Endothelial cell of hepatic sinusoid (primary cell): ENCODE data around the gene DNAJC1.
"Not testable (repeated sequence)": the region's sequence is repeated elsewhere in the genome, so short reads cannot be mapped to it uniquely, and the experiment has no call there.

Source experiments
- in situ Hi-C: cut with HindIII; loops from 2 replicates; pipeline ENCODE4 v1.10.0; 2017; ENCODE audit warnings: low sequenced_read_pairs

Gene DNAJC1

GRCh38 chr10:21742740-21743412, 260.7 kb downstream of the DNAJC1 start:
- in situ Hi-C loops = no loop called here

- in situ Hi-C loops = no loop called here
Measured at GRCh38 chr10:21740989-21741388, 262.5 kb downstream of the DNAJC1 start.

- in situ Hi-C loops = no loop called here
Measured at GRCh38 chr10:21737106-21737505, 266.4 kb downstream of the DNAJC1 start.

- in situ Hi-C loops = no loop called here
Measured at GRCh38 chr10:21733710-21734109, 269.8 kb downstream of the DNAJC1 start.

DNA sequence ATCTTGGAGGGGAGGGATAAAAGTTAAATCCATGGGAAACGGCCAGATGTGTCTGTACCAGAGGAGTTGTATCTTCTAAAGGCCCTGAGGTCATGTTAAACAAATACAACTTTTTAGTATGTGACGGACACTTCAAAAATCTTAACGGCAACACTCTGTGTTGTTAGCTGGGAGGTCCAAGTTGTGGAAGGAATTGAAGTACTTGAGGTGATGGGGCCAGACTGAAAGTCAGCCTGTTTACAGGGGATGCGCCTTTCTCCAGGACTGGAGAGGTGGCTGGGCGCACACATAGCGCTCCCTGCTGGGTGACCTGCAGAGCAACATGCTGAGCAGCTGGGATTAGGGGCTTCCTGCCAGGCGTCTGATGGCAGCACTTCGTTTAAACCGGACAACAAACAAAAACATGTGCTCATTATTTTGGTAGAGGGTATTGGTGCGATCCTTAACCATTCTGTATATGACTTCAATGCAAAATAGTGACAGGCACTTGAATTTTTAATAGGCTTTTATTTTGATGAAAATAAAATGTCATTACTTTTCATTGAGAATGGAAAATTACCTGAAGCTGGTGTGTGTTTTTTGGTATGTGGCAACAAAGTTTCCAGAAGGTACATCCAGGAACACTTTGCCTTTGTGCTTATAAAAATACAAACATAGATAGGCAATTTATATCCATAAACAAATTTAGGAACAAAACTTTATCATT, 271.3 kb downstream of the DNAJC1 start:
- in situ Hi-C loops = no loop called here

GRCh38 chr10:21728618-21729017, 274.9 kb downstream of the DNAJC1 start:
- in situ Hi-C loops = no loop called here

- in situ Hi-C loops = no loop called here
Measured at GRCh38 chr10:21727452-21728168, 275.9 kb downstream of the DNAJC1 start.

DNA sequence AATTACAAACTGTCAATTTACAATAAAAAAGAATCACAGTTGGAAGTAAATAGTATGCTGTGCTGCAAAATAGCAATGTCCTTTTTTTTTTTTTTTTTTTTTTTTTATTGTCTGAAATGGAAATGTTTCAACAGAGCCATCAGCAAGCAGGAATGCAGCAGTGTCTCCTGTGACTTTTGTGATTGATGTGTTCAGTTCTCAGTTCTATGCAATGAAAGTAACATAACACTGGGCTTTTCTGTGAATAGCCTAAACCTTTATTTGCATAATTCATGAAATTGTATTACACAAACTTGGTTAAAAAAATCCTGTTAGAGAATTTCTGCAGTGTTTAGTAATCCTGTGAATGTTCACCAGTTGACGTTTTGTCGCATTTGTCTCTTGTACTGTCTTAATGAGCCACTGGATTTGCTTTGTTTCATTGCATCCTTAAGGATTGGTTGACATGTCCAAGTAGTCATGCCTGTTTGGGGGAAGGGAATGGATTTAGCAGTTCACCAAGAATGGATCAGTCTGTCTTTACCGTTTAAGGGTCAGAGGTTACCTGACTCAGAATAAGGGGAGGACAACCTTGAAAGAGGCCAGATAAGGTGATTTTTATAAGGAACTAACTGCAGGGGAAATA, 276.8 kb downstream of the DNAJC1 start:
- in situ Hi-C loops = no loop called here

- in situ Hi-C loops = no loop called here
Measured at GRCh38 chr10:21724687-21725367, 278.7 kb downstream of the DNAJC1 start.

GRCh38 chr10:21724020-21724589, 279.4 kb downstream of the DNAJC1 start:
- in situ Hi-C loops = no loop called here

DNA sequence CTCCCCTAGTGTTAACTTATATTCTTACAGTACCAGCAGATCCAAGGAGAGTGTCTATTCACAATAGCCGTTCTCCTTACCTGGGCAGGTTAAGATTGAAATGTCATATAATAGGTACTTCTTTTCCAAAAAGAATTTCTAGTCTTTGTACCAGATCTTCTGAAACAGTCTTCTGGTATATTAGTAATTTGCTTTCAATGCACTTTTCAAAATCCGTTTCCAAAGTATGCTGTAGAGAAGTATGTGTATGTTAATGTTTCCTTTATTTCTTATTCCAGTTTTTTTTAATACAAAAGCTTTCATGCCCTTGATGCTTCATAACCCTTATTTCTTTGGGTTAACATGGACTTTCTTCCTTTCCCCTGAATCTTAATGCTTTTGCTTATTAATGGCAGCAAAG, 281.3 kb downstream of the DNAJC1 start:
- in situ Hi-C loops = no loop called here

DNA sequence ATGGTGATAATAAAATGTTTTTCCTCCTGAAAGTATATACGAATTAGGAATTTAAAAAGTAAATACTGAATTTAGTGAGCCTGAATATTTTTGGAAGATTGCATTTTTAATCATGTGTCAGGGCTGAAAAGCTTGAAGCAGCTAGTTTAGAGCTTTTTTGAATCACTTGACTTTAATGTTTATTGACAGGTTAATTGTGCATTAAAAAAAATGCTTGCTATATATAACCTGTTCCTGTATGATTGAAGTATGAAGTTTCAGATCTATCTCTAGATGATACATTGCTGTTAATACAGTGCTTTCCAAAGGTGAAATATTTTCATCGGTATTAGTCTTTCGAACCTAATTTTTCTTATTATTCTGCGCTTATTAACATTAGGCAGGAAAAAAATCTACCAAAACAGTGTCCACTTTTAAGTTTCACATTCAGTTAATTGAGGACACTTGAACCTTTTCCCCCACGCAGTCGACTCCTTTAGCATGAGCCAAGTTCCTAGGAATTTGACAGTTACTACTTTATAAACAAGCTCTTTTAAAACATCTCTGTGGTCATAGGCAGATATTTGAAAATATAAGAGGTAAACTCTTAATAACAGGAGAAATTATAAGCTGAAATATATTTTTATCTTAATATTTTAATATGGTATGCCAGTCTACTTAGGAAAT, 282.4 kb downstream of the DNAJC1 start:
- in situ Hi-C loops = no loop called here

GRCh38 chr10:21720090-21720489, 283.4 kb downstream of the DNAJC1 start:
- in situ Hi-C loops = no loop called here

GRCh38 chr10:21719502-21719901, 284.0 kb downstream of the DNAJC1 start:
- in situ Hi-C loops = no loop called here

DNA sequence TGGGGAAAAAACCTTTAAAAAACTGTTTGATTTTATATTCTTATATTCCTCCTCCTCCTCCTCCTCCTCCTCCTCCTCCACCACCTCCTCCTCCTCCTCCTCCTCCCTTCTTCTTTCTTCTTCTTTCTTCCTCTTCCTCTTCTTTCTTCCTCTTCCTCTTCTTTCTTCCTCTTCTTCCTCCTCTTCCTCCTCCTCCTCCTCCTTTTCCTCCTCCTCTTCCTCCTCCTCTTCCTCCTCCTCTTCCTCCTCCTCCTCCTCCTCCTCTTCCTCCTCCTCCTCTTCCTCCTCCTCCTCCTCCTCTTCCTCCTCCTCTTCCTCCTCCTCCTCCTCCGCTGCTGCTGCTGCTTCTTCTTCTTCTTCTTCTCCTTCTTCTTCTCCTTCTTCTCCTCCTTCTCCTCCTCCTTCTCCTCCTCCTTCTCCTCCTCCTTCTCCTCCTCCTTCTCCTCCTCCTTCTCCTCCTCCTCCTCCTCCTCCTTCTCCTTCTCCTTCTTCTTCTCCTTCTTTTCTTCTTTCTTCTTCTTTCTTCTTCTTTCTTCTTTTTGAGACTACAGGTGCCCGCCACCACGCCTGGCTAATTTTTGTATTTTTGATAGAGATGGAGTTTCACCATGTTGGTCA, 286.0 kb downstream of the DNAJC1 start:
- in situ Hi-C loops = not testable (repeated sequence)

- in situ Hi-C loops = no loop called here
Measured at GRCh38 chr10:21715531-21716195, 287.9 kb downstream of the DNAJC1 start.

DNA sequence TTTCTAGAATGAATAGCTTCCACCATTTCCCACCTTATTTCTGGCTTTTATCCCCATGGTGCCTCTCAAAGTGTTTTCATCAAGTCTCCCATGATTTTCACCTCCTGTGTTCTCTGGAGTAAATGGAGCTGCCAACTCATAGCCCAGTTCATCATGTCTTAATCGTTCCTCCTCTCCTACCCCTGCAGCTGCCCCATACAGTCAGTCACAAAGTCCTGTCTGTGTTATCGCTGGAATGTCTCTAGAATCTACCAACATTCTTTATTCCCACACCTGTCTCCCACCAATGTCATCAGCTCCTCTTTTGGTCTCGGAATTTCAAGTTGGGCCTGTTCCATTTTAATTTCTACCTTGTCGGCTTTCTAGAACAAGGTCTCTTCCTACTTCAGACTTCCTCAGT, 290.6 kb downstream of the DNAJC1 start:
- in situ Hi-C loops = no loop called here

DNA sequence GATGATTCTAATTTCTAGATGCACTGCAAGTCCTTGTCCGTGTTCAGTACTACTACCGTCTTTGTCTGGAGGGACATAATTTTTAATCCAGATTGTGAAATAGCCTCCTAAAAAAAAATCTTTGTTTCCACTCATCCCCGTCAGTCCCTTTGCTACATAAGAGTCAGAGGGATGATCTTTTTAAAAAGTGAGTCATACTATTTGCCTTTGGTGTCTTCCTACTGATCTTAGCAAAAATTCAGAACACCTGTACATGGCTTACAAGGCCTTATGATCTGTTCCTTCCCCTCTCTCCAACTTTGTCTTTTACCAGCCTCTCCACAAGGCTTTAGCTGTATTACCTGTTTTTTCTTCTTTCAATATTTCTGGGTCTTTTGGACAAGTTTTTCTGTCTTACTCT, 296.0 kb downstream of the DNAJC1 start:
- in situ Hi-C loops = no loop called here
